ENCODE measurements around the gene PLCL1. TPM values are rescaled to one million over a fixed set of nuclear protein-coding genes. Genes with fewer than 3 reads are reported as not detected.

Gene PLCL1
- total RNA-seq, 2 donors from 2014 or later = 25.6 to 26.2 TPM

DNA sequence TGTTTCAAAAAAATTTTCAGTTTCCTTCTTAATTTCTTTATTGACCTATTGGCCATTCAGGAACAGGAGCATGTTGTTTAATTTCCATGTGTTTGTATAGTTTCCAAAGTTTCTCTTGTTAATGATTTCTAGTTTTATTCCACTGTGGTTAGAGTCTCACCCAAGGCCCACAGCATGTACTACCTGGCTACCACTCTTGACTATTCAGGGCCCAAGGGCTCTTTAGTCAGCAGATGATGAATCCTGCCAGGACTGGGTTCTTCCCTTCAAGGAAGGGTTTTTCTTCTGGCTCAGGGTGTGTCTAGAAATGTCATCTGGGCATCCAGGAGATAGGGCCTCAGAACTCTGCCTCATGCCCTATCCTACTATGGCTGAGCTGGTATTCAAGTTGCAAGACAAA, 161.4 kb downstream of the PLCL1 start:
- Histone ChIP-seq H3K27me3 (replicated peaks; ENCODE audit: insufficient read depth) (no peaks in the 10 kb centered on the region), H3K36me3 (no peaks in the 10 kb centered on the region), H3K9me3 (peaks cover 4% of the 10 kb centered on the region), H3K4me1 (ENCODE audit: control insufficient read depth in 1 of 2, low read depth in 2 of 2) (peaks cover 7 to 32% of the 10 kb centered on the region in 2 donors), H3K4me3 (no peak overlapping the region), H3K27ac (peak overlapping the region in 1 of 2 donors; percentile 10)
- ATAC-seq (ENCODE audit: insufficient number of reproducible peaks, low FRiP score, low read depth) (no peak), DNase-seq (ENCODE audit: low spot score) (no peak)
- TF ChIP-seq, protein P1, sequence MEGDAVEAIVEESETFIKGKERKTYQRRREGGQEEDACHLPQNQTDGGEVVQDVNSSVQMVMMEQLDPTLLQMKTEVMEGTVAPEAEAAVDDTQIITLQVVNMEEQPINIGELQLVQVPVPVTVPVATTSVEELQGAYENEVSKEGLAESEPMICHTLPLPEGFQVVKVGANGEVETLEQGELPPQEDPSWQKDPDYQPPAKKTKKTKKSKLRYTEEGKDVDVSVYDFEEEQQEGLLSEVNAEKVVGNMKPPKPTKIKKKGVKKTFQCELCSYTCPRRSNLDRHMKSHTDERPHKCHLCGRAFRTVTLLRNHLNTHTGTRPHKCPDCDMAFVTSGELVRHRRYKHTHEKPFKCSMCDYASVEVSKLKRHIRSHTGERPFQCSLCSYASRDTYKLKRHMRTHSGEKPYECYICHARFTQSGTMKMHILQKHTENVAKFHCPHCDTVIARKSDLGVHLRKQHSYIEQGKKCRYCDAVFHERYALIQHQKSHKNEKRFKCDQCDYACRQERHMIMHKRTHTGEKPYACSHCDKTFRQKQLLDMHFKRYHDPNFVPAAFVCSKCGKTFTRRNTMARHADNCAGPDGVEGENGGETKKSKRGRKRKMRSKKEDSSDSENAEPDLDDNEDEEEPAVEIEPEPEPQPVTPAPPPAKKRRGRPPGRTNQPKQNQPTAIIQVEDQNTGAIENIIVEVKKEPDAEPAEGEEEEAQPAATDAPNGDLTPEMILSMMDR (IDR thresholded peaks at IDR 0.05) = no peak

DNA sequence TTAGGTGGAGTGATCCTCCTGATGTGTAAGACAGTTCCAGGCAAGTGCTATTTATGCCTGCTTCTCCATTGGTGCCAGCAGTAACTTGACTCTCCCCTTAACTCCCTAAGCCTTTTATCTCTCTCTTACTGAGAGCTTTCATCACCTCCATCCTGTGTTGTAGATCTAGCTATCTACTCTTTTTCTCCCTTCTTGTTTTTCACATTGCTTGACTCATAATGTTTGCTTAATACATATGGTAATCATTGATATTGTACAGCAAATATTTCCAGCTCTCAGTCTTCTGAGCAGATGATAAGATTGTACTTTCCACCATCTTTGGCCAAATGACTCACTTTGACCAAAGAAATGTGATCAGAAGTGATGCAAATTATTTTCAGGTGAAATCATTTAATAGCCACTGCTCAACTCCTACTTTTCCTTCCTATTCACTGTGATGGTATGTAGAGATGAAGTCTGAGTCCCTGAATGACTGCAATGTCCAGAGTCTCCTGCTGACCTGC, 165.0 kb downstream of the PLCL1 start:
- TF ChIP-seq, protein P1 (IDR thresholded peaks at IDR 0.05) = no peak
- no peak for ATAC-seq (ENCODE audit: insufficient number of reproducible peaks, low FRiP score, low read depth)
- Histone ChIP-seq H3K4me3 (no peak overlapping the region), H3K27ac (no peak overlapping the region), H3K9me3 (peaks cover 3% of the 10 kb centered on the region), H3K36me3 (no peaks in the 10 kb centered on the region), H3K27me3 (replicated peaks; ENCODE audit: insufficient read depth) (no peaks in the 10 kb centered on the region), H3K4me1 (ENCODE audit: control insufficient read depth in 1 of 2, low read depth in 2 of 2) (peaks cover 32 to 62% of the 10 kb centered on the region in 2 donors)
- DNase-seq (ENCODE audit: low spot score) = no peak

DNA sequence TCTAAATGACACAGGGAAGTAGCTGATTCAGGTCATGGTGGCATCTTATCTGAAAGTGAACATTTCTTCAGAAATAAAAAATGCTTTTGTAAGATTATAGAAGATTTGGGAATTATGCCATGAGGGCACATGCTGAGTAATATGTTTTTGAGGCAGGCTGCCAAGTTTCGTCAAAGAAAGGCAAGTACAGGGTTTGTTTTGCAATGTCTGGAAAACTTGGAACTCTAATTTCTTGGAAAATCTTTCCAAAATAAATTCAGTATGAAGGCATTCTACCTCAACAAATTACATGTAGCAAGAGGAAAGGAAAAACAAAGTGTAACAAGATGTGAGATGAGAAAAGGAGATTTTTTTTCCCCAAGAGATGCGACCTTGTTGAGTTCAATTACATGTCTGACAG, 167.7 kb downstream of the PLCL1 start:
- TF ChIP-seq, protein P1 (IDR thresholded peaks at IDR 0.05) = no peak
- Histone ChIP-seq H3K4me3 (no peak overlapping the region), H3K36me3 (no peaks in the 10 kb centered on the region), H3K27me3 (replicated peaks; ENCODE audit: insufficient read depth) (no peaks in the 10 kb centered on the region), H3K4me1 (ENCODE audit: control insufficient read depth in 1 of 2, low read depth in 2 of 2) (peaks cover 43 to 76% of the 10 kb centered on the region in 2 donors), H3K27ac (peak overlapping the region; percentile 43 to 54), H3K9me3 (no peaks in the 10 kb centered on the region)
- ATAC-seq (ENCODE audit: insufficient number of reproducible peaks, low FRiP score, low read depth) (peak; percentile 61), DNase-seq (ENCODE audit: low spot score) (peak; percentile 36)

DNA sequence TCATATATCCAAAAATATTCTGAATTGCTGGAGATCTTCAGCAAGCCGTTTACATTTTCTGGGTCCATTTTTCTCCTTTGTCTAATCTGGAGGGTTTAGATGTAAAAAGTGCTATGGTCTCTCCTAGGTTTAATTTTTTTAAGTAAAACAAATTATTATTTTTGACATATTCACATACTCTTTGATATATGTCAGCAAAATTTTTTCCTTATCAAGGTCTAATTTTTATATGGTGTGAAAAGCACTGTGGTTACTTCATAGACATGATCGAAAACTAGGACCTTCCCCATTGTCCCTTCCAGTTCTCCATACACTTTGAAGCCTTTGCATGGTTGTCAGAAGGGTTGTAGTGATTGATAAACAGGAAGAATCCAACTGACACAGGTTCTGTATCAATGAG, 168.2 kb downstream of the PLCL1 start:
- Histone ChIP-seq H3K4me1 (ENCODE audit: control insufficient read depth in 1 of 2, low read depth in 2 of 2) (peaks cover 38 to 76% of the 10 kb centered on the region in 2 donors), H3K9me3 (no peaks in the 10 kb centered on the region), H3K27ac (peak overlapping the region; percentile 43 to 54), H3K36me3 (no peaks in the 10 kb centered on the region), H3K27me3 (replicated peaks; ENCODE audit: insufficient read depth) (no peaks in the 10 kb centered on the region), H3K4me3 (no peak overlapping the region)
- TF ChIP-seq, protein P1 (IDR thresholded peaks at IDR 0.05) = no peak
- ATAC-seq (ENCODE audit: insufficient number of reproducible peaks, low FRiP score, low read depth) (no peak), DNase-seq (ENCODE audit: low spot score) (no peak)

DNA sequence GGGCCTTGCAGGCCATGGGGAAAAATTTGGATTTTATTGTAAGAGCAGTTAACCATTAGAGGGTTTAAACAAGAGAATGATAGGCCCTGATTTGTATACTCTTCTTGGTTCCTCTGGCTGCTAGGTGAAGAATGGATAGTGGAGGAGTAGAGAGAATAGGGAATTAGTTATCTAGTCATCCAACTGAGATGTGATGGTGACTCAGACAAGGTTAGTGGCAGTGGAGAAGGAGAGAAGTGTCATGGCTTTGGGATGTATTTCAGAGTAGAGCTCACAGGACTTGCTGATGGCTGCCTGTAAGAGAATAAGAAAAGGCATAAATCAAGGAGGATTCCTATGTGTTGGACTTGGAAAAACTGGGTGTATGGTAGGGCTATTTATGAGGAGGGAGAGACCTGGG, 169.4 kb downstream of the PLCL1 start:
- DNase-seq (ENCODE audit: low spot score) = no peak
- Histone ChIP-seq H3K4me1 (ENCODE audit: control insufficient read depth in 1 of 2, low read depth in 2 of 2) (peaks cover 41 to 80% of the 10 kb centered on the region in 2 donors), H3K27ac (peak overlapping the region; percentile 43 to 54), H3K27me3 (replicated peaks; ENCODE audit: insufficient read depth) (no peaks in the 10 kb centered on the region), H3K36me3 (no peaks in the 10 kb centered on the region), H3K4me3 (no peak overlapping the region), H3K9me3 (no peaks in the 10 kb centered on the region)
- TF ChIP-seq, protein P1 (IDR thresholded peaks at IDR 0.05) = no peak
- ATAC-seq (ENCODE audit: insufficient number of reproducible peaks, low FRiP score, low read depth) = no peak
